HG02763 (cell line): Measurements from ENCODE around the gene ZNF485.
A peak's percentile ranks its signal among the peaks of the same experiment; 100 is the strongest.
"Not testable (repeated sequence)": the region's sequence is repeated elsewhere in the genome, so short reads cannot be mapped to it uniquely, and the experiment has no call there.

Experiments used
- ATAC-seq: cut with Tn5 transposase; IDR thresholded peaks from one replicate; pipeline ENCODE4 v1.9.1; 2021; ENCODE audit warnings: mild to moderate bottlenecking, moderate library complexity; ENCODE audit not compliant: unreplicated experiment

ZNF485 gene

GRCh38 chr10:43606323-43607198 is at the start of gene ZNF485:
Gene ZNF485, plus strand, starts transcription at chr10:43606438. Its CDS starts 613 bp downstream, at chr10:43607051.
- peak; percentile 99 for ATAC-seq

- no peak for ATAC-seq
Observed at GRCh38 chr10:43557214-43557613, 49.0 kb upstream of the ZNF485 start.

GRCh38 chr10:43569681-43570080 is 36.6 kb upstream of the ZNF485 start:
- ATAC-seq, result no peak

GRCh38 chr10:43570971-43571370 is 35.3 kb upstream of the ZNF485 start:
- no peak for ATAC-seq

- ATAC-seq, result no peak
Observed at GRCh38 chr10:43573250-43574000, 32.8 kb upstream of the ZNF485 start.

GRCh38 chr10:43574001-43574892 is 32.0 kb upstream of the ZNF485 start, which contains the start of gene ZNF239:
Gene ZNF239, minus strand, starts transcription at chr10:43574616. Its CDS starts 16,537 bp downstream, at chr10:43558079.
- ATAC-seq, result peak; percentile 97

GRCh38 chr10:43574906-43575305 is 31.3 kb upstream of the ZNF485 start:
- no peak for ATAC-seq

- ATAC-seq, result no peak
Observed at GRCh38 chr10:43576062-43576461, 30.2 kb upstream of the ZNF485 start.

- no peak for ATAC-seq
Observed at GRCh38 chr10:43576580-43576979, 29.7 kb upstream of the ZNF485 start.

- ATAC-seq, result no peak
Observed at GRCh38 chr10:43584051-43584450, 22.2 kb upstream of the ZNF485 start.

GRCh38 chr10:43585046-43585445 is 21.2 kb upstream of the ZNF485 start:
- no peak for ATAC-seq

- no peak for ATAC-seq
Observed at GRCh38 chr10:43585981-43586729, 20.1 kb upstream of the ZNF485 start.

- not testable (repeated sequence) for ATAC-seq
Observed at GRCh38 chr10:43586730-43587115, 19.5 kb upstream of the ZNF485 start.

GRCh38 chr10:43591303-43591904 is 14.8 kb upstream of the ZNF485 start:
- no peak for ATAC-seq

GRCh38 chr10:43594944-43595589 is 11.2 kb upstream of the ZNF485 start:
- peak; percentile 94 for ATAC-seq

GRCh38 chr10:43595739-43596298 is 10.4 kb upstream of the ZNF485 start:
- ATAC-seq, result peak; percentile 49

GRCh38 chr10:43596546-43596945 is 9.7 kb upstream of the ZNF485 start:
- no peak for ATAC-seq

GRCh38 chr10:43598446-43598845 is 7.8 kb upstream of the ZNF485 start:
- no peak for ATAC-seq

- no peak for ATAC-seq
Observed at GRCh38 chr10:43599333-43599732, 6.9 kb upstream of the ZNF485 start.
